HepG2 (cell line): ENCODE results near the gene ASIC2. TPM values are rescaled to one million over a fixed set of nuclear protein-coding genes. Genes with fewer than 3 reads are reported as not detected.

Experiments used
- ATAC-seq: fragments of 200-7000 bp; cut with Tn5 transposase; 3 replicates; pipeline ENCODE4 v1.9.1; 2020; ENCODE audit warnings: mild to moderate bottlenecking, moderate library complexity
- BruUV-seq: library from RNA; stranded (reverse); fragments of 400-500 nt; replicated peaks from 2 replicates; lab custom pipeline; 2021; lab: Mats Ljungman, UMichigan
- CTCF ChIA-PET: fragments of 300-600 bp; formaldehyde crosslinking; extraction: SDS; loops from one replicate; lab custom pipeline; 2021; ENCODE audit warnings: low total read pairs, inconsistent platforms, low intra/inter-chr PET ratio; lab: Yijun Ruan, JAX
- POLR2A ChIA-PET: fragments of 350-600 bp; sonication (Branson Sonifier 250); formaldehyde crosslinking; loops from one replicate; lab custom pipeline; 2020; ENCODE audit warnings: antibody characterized with exemption, inconsistent platforms; lab: Yijun Ruan, JAX
- DNase-seq: peaks from one replicate; pipeline ENCODE4 v3.0.0-alpha.2; 2015; ENCODE audit warnings: low spot score
- FAIRE-seq: peaks from 3 replicates; lab custom pipeline; 2011; peaks lifted over from hg19 to GRCh38; lab: Jason Lieb, UNC
- H2AFZ ChIP-seq: one replicate; pipeline ENCODE4 v1.6.1; 2011; ENCODE audit warnings: low read length, inconsistent platforms
- H3K27ac ChIP-seq: fragments of 300-600 bp; 3 replicates; pipeline ENCODE4 v1.8.0; 2011; ENCODE audit warnings: mixed run types, mild to moderate bottlenecking, mixed read lengths, low read length, inconsistent platforms; ENCODE audit not compliant: insufficient read depth; ENCODE audit errors: extremely low read length
- H3K27me3 ChIP-seq, 2 experiments: fragments of 200-600 bp in 1 of 2; 2 replicates in 1 of 2; 3 replicates in 1 of 2; pipeline versions ENCODE4 v1.6.0 to v1.8.0; 2011; ENCODE audit warnings: low read length in 2 of 2, mild to moderate bottlenecking in 2 of 2, moderate library complexity in 2 of 2, inconsistent platforms in 1 of 2; ENCODE audit not compliant: insufficient read depth in 2 of 2, control insufficient read depth in 1 of 2
- H3K36me3 ChIP-seq, 2 experiments: fragments of 200-600 bp in 1 of 2; replicated peaks in 1 of 2; 2 replicates in 1 of 2; 3 replicates in 1 of 2; pipeline versions ENCODE4 v1.5.1 to v1.8.0; 2011; ENCODE audit warnings: low read length in 2 of 2, inconsistent platforms in 1 of 2; ENCODE audit not compliant: insufficient read depth in 2 of 2, control insufficient read depth in 1 of 2
- H3K4me1 ChIP-seq: 2 replicates; pipeline ENCODE4 v1.5.1; 2012; ENCODE audit warnings: low read length, inconsistent platforms; ENCODE audit not compliant: insufficient read depth
- H3K4me2 ChIP-seq: 2 replicates; pipeline ENCODE4 v1.6.0; 2011; ENCODE audit warnings: low read depth, low read length, inconsistent platforms
- H3K4me3 ChIP-seq, 3 experiments: fragments of 200-600 bp in 1 of 3; sonication (generic), shearing (Covaris generic) in 1 of 3; replicated peaks in 1 of 3; 2 replicates each; pipeline ENCODE4 v1.5.1; 2011 to 2016; ENCODE audit warnings: low read length in 3 of 3, inconsistent platforms in 2 of 3, low read depth in 2 of 3, mild to moderate bottlenecking in 2 of 3, control low read depth in 1 of 3, mixed read lengths in 1 of 3; ENCODE audit not compliant: insufficient read depth in 1 of 3
- H3K79me2 ChIP-seq: one replicate; pipeline ENCODE4 v1.6.1; 2011; ENCODE audit warnings: low read length, inconsistent platforms; ENCODE audit not compliant: insufficient read depth
- H3K9ac ChIP-seq: 2 replicates; pipeline ENCODE4 v1.6.0; 2011; ENCODE audit warnings: mild to moderate bottlenecking, low read depth, low read length, inconsistent platforms; ENCODE audit not compliant: insufficient read depth
- H3K9me3 ChIP-seq: 2 replicates; pipeline ENCODE4 v1.5.1; 2012; ENCODE audit warnings: mild to moderate bottlenecking, low read length
- H4K20me1 ChIP-seq: 2 replicates; pipeline ENCODE4 v1.6.0; 2011; ENCODE audit warnings: inconsistent platforms, mild to moderate bottlenecking, low read length, moderate library complexity; ENCODE audit not compliant: insufficient read depth
- JUN ChIP-seq: sonication (generic); formaldehyde crosslinking; IDR thresholded peaks from 2 replicates; pipeline ENCODE4 v1.4.0; 2020; ENCODE audit warnings: mild to moderate bottlenecking, missing genetic modification reagents
- ZNF703 ChIP-seq: sonication (generic); formaldehyde crosslinking; IDR thresholded peaks from 2 replicates; pipeline ENCODE4 v1.5.1; 2020; ENCODE audit warnings: missing genetic modification reagents, mild to moderate bottlenecking, moderate library complexity, borderline replicate concordance
- WGBS: methylation state at CpG from one replicate; pipeline ENCODE4 v1.1.6; 2017; ENCODE audit warnings: low lambda C conversion rate; 5-methylcytosine and 5-hydroxymethylcytosine counted together
- in situ Hi-C: cut with HindIII; loops from 2 replicates; pipeline ENCODE4 v1.10.0; 2017; ENCODE audit warnings: low pct_unique_long_range_greater_than_20kb; ENCODE audit not compliant: extremely low pct_ligation_motif_present
- intact Hi-C: fragments of 100-400 bp; cut with micrococcal nuclease; formaldehyde crosslinking; loops from one replicate; pipeline ENCODE4 v1.10.0; 2022; ENCODE audit not compliant: unreplicated experiment
- polyA plus RNA-seq, 8 experiments: library from polyadenylated mRNA; depleted of rRNA in 3 of 8; stranded (reverse) in 7 of 8; unstranded in 1 of 8; fragments of >200 nt; fragmentation: Illumina TruSeq in 4 of 8; extraction: Trizol in 4 of 8; gene quantifications; 2 replicates each; pipeline versions ENCODE4 v1.2.1 to v1.2.3, GENCODE V29; 2011 to 2016; ENCODE audit warnings: low read depth in 4 of 8, missing spikeins in 1 of 8, mixed read lengths in 1 of 8; ENCODE audit not compliant: insufficient read depth in 1 of 8
- total RNA-seq, 5 experiments: library from RNA; depleted of rRNA; stranded (reverse); fragments of >200 nt; fragmentation: Illumina TruSeq; extraction: Trizol; gene quantifications; 2 replicates each; pipeline ENCODE4 v1.2.3, GENCODE V29; 2016; ENCODE audit warnings: low read depth in 1 of 5
- TF ChIP-seq, protein P1 (sequence below): sonication (generic); formaldehyde crosslinking; IDR thresholded peaks from 2 replicates; pipeline ENCODE4 v1.8.0; 2022; ENCODE audit warnings: missing genetic modification reagents, mild to moderate bottlenecking, inconsistent platforms, borderline replicate concordance
- TF ChIP-seq, protein P2 (sequence below): sonication (generic); formaldehyde crosslinking; IDR thresholded peaks from 2 replicates; pipeline ENCODE4 v1.4.0; 2020; ENCODE audit warnings: mild to moderate bottlenecking, missing genetic modification reagents, borderline replicate concordance
- TF ChIP-seq, protein P3 (sequence below): sonication (generic); formaldehyde crosslinking; IDR thresholded peaks from 2 replicates; pipeline ENCODE4 v1.9.0; 2021; ENCODE audit warnings: missing genetic modification reagents, borderline replicate concordance

The ASIC2 gene
- total and polyA plus RNA-seq, 2 of the 13 experiments (the other 11 are each of a cell fraction or from before 2014, with no cell fraction given): not detected

DNA sequence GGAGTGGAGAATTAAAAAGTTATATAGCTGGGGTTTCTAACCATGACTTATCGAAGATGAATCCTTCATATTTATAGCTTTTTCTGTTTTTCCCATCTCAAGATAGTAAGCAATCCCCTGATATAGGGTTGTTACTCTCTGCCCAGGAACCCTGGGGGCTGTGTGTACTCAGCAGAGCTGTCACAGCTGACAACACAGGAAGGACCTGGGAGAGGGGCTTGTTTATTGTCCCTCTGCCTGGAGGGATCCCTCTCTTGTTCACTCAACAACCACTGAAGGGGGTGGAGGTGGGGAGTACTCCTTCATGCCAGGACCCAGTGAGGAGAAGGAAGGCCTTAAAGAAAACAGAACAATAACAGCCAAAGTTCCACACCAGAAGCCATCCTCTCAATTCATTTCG is 19.8 kb downstream of the ASIC2 start:
- BruUV-seq: no TSS peak
- POLR2A ChIA-PET: no interaction called here
- 0% methylated on average over 2 of the region's 2 CpGs for WGBS
- H3K9me3 ChIP-seq: no peaks in the 10 kb centered on the region
- in situ Hi-C loops: no loop called here
- no peak overlapping the region for H3K9ac ChIP-seq
- intact Hi-C loops: no loop called here
- TF ChIP-seq, protein P1, sequence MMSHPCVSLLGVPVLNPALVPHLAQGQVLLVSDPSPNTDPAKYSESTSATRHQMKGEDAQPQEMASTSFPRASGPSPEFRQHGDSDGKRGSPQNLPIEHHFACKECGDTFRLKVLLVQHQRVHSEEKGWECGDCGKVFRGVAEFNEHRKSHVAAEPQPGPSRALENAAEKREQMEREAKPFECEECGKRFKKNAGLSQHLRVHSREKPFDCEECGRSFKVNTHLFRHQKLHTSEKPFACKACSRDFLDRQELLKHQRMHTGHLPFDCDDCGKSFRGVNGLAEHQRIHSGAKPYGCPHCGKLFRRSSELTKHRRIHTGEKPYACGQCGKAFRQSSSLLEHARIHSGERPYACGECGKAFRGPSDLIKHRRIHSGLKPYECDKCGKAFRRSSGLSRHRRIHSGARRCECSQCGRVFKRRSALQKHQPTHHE (CRISPR knock-in tag): no peak
- TF ChIP-seq ZNF703 (CRISPR knock-in tag) (no peak), JUN (CRISPR knock-in tag) (no peak)
- TF ChIP-seq, protein P2, sequence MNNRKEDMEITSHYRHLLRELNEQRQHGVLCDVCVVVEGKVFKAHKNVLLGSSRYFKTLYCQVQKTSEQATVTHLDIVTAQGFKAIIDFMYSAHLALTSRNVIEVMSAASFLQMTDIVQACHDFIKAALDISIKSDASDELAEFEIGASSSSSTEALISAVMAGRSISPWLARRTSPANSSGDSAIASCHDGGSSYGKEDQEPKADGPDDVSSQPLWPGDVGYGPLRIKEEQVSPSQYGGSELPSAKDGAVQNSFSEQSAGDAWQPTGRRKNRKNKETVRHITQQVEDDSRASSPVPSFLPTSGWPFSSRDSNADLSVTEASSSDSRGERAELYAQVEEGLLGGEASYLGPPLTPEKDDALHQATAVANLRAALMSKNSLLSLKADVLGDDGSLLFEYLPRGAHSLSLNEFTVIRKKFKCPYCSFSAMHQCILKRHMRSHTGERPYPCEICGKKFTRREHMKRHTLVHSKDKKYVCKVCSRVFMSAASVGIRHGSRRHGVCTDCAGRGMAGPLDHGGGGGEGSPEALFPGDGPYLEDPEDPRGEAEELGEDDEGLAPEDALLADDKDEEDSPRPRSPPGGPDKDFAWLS (CRISPR knock-in tag): no peak
- TF ChIP-seq, protein P3, sequence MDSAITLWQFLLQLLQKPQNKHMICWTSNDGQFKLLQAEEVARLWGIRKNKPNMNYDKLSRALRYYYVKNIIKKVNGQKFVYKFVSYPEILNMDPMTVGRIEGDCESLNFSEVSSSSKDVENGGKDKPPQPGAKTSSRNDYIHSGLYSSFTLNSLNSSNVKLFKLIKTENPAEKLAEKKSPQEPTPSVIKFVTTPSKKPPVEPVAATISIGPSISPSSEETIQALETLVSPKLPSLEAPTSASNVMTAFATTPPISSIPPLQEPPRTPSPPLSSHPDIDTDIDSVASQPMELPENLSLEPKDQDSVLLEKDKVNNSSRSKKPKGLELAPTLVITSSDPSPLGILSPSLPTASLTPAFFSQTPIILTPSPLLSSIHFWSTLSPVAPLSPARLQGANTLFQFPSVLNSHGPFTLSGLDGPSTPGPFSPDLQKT: no peak
- CTCF ChIA-PET: no interaction called here
- FAIRE-seq (no peak), ATAC-seq (no peak), DNase-seq (no peak)
- no peaks in the 10 kb centered on the region for H3K79me2 ChIP-seq
- H3K27ac ChIP-seq: no peak overlapping the region
- H3K4me3 ChIP-seq: no peak overlapping the region
- no peaks in the 10 kb centered on the region for H3K36me3 ChIP-seq
- H3K27me3 ChIP-seq: no peaks in the 10 kb centered on the region
- no peak overlapping the region for H2AFZ ChIP-seq
- H4K20me1 ChIP-seq: no peaks in the 10 kb centered on the region
- H3K4me1 ChIP-seq: no peaks in the 10 kb centered on the region
- H3K4me2 ChIP-seq: no peak overlapping the region
